Measurements from ENCODE around the gene TP53I13. TPM values are rescaled to one million over a fixed set of nuclear protein-coding genes. Genes with fewer than 3 reads are reported as not detected.

Gene TP53I13
- total RNA-seq, 1 experiment from 2014 or later = 28.1 TPM

DNA sequence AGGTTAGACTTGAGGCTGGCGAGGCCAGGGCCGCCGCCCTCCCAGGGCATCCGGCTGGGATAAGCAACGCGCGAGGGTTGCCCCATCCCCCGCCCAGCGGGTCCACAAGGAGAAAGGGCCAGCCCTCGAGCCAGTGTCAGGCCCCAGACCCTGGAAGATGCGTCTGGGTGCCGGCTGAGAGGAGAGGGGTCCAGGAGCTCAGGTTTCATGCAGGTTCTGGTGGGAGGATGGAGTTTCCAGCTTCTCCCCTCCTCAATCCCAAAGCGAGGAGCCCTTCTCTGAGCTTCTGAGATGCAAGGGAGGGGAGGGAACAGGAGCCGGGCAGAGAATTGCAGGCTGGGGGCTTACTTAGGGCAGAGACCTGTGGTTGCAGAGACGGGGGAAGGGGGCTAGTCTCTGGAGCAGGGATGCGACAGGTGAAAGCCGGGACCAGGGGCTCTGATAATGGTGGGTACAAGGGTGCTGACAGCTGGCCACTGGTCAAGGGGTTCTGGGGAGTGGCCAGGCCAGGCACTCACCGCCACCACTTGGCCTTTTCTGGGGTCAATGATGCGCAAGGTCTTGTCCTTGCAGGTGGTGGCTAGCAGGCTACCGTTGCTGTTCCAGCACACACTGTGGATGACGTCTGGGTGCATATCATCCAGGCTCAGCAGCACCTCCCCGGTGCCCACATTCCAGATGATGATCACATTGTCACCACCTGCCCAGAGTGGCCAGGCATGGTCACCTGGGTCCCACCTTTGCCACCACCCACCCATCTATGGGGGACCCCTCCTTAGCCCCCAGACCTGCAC is 50.0 kb downstream of the TP53I13 start:
- Histone ChIP-seq H3K23me2 (ENCODE audit: insufficient read length, low read depth, low read length, poor library complexity, severe bottlenecking) (peaks cover 20% of the 10 kb centered on the region), H3K4me2 (ENCODE audit: insufficient read depth, insufficient read length, low read length) (peak overlapping the region; percentile 26), H3K56ac (ENCODE audit: insufficient read length, low read depth, low read length) (no peak overlapping the region), H4K91ac (ENCODE audit: insufficient read length, low read depth, low read length) (no peak overlapping the region), H3K9me3 (ENCODE audit: control insufficient read depth, low read depth, low read length) (no peaks in the 10 kb centered on the region), H3K79me1 (ENCODE audit: insufficient read depth, low read depth, low read length, poor library complexity, severe bottlenecking) (no peaks in the 10 kb centered on the region), H3K4ac (ENCODE audit: low read depth, low read length) (no peak overlapping the region), H2BK5ac (ENCODE audit: insufficient read length, low read length) (no peak overlapping the region), H3K79me2 (ENCODE audit: insufficient read depth, low read length) (no peaks in the 10 kb centered on the region), H2AFZ (ENCODE audit: low read length) (no peak overlapping the region), H3K18ac (ENCODE audit: insufficient read length, low read depth, low read length) (no peak overlapping the region), H2BK15ac (ENCODE audit: low read depth, low read length) (no peak overlapping the region), H2BK120ac (ENCODE audit: low read depth, low read length, poor library complexity, severe bottlenecking) (no peak overlapping the region), H3K4me1 (ENCODE audit: insufficient read depth, low read length) (peaks cover 3% of the 10 kb centered on the region; the same call in 1 of the 2 replicates), H3K9ac (ENCODE audit: extremely low read depth, insufficient read length, low read length) (no peak overlapping the region), H2AK5ac (ENCODE audit: insufficient read length, low read length) (no peak overlapping the region), H3K14ac (ENCODE audit: insufficient read depth, low read length) (no peak overlapping the region), H4K5ac (ENCODE audit: insufficient read length, low read depth, low read length) (no peak overlapping the region), H3K27ac (ENCODE audit: insufficient read length, low read depth, low read length) (no peak overlapping the region), H2BK12ac (ENCODE audit: insufficient read length, low read depth, low read length) (no peak overlapping the region), H4K20me1 (ENCODE audit: control insufficient read depth, insufficient read depth, insufficient read length) (no peaks in the 10 kb centered on the region), H3K27me3 (ENCODE audit: insufficient read depth, low read length) (peaks cover 11% of the 10 kb centered on the region), H3T11ph (ENCODE audit: low read length) (no peak overlapping the region), H2BK20ac (ENCODE audit: low read depth, low read length, poor library complexity, severe bottlenecking) (no peak overlapping the region), H3K23ac (ENCODE audit: insufficient read length, low read depth, low read length) (no peak overlapping the region), H4K8ac (replicated peaks; ENCODE audit: insufficient read length, low read depth, low read length) (no peak overlapping the region)
- no peak for DNase-seq
- Mint-ChIP-seq H3K9me3 (no peaks in the 10 kb centered on the region), H3K4me1 (peaks cover 42 to 77% of the 10 kb centered on the region in 2 experiments), H3K4me3 (peak overlapping the region in 1 of 2 experiments; percentile 70; a peak in 3 of 5 replicates), H3K27me3 (ENCODE audit: low read depth) (peaks cover 87% of the 10 kb centered on the region), H3K27ac (no peak overlapping the region), H3K36me3 (ENCODE audit: insufficient read depth in 1 of 3, low read depth in 3 of 3) (no peaks in the 10 kb centered on the region; a peak in 1 of 7 replicates)
- TF ChIP-seq, protein P1, sequence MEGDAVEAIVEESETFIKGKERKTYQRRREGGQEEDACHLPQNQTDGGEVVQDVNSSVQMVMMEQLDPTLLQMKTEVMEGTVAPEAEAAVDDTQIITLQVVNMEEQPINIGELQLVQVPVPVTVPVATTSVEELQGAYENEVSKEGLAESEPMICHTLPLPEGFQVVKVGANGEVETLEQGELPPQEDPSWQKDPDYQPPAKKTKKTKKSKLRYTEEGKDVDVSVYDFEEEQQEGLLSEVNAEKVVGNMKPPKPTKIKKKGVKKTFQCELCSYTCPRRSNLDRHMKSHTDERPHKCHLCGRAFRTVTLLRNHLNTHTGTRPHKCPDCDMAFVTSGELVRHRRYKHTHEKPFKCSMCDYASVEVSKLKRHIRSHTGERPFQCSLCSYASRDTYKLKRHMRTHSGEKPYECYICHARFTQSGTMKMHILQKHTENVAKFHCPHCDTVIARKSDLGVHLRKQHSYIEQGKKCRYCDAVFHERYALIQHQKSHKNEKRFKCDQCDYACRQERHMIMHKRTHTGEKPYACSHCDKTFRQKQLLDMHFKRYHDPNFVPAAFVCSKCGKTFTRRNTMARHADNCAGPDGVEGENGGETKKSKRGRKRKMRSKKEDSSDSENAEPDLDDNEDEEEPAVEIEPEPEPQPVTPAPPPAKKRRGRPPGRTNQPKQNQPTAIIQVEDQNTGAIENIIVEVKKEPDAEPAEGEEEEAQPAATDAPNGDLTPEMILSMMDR (conservative IDR thresholded peaks at IDR 0.05) = no peak; the same call in 1 of the 3 replicates
- no CpG with 5 or more reads among the region's 22 CpGs for WGBS (ENCODE audit: extremely low coverage, insufficient read length, low lambda C conversion rate)

All from H9 (cell line).